Right cardiac atrium (tissue), 5 donors: ENCODE measurements around the gene UBE4A. TPM values are rescaled to one million over a fixed set of nuclear protein-coding genes. Genes with fewer than 3 reads are reported as not detected.
A peak's percentile ranks its signal among the peaks of the same experiment; 100 is the strongest.

Source experiments
- ATAC-seq, 2 donors: fragments of 200-7000 bp; cut with Tn5 transposase; one replicate each; pipeline versions ENCODE4 v1.8.0 to v1.9.1; 2020; ENCODE audit warnings: moderate library complexity in 2 of 2, mild to moderate bottlenecking in 1 of 2
- DNase-seq, 3 donors: peaks; one replicate each; pipeline ENCODE4 v3.0.0-alpha.2; 2020
- H3K27ac ChIP-seq: one replicate; pipeline ENCODE4 v1.5.1; 2013; ENCODE audit warnings: mild to moderate bottlenecking, low read length, control low read depth, moderate library complexity
- H3K27me3 ChIP-seq: one replicate; pipeline ENCODE4 v1.6.1; 2013; ENCODE audit not compliant: control insufficient read depth, insufficient read depth
- H3K4me1 ChIP-seq: one replicate; pipeline ENCODE4 v1.6.1; 2013; ENCODE audit warnings: low read length; ENCODE audit not compliant: control insufficient read depth, insufficient read depth
- H3K4me3 ChIP-seq: one replicate; pipeline ENCODE4 v1.5.1; 2013; ENCODE audit warnings: low read length, control low read depth
- H3K9me3 ChIP-seq: one replicate; pipeline ENCODE4 v1.6.1; 2013; ENCODE audit warnings: low read length; ENCODE audit not compliant: control insufficient read depth
- WGBS: extraction: QIAGEN DNeasy Blood & Tissue Kit; methylation state at CpG from one replicate; pipeline ENCODE4 v1.1.7; 2013; 5-methylcytosine and 5-hydroxymethylcytosine counted together
- intact Hi-C, 4 donors: fragments of 100-400 bp; cut with DNase I; formaldehyde crosslinking; loops; one replicate each; pipeline versions ENCODE4 v1.11.0 to v1.14.0; 2022 to 2023
- long read RNA-seq, 4 donors: library from polyadenylated mRNA; unstranded; transcript quantifications; one replicate each; pipeline ENCODE4 v2.0.0, GENCODE V29; 2020 to 2021
- polyA plus RNA-seq: library from polyadenylated mRNA; stranded (reverse); fragments of 200-250 nt; gene quantifications from one replicate; pipeline ENCODE4 v1.2.3, GENCODE V29; 2013
- total RNA-seq, 4 donors: library from RNA; stranded (reverse); fragmentation: NEBNext Ultra II Directional; extraction: Animal tissue kit (Norgen Biotek cat#: 25700); gene quantifications; one replicate each; pipeline ENCODE4 v1.2.1, GENCODE V29; 2021
- donor health status: healthy with polysubstance abuse.
- donor health status: DM: no; HTN: yes; CAD: no.
- donor health status: DM: no; HTN: no; CAD: no.
- donor health status: DM: no; HTN: yes; CAD: no; lungs with severe emphysema.
- donor health status: DM: yes; HTN: yes; CAD: no.

UBE4A gene
- total RNA-seq (10 to 100 TPM; 40.7 to 45.8 (median 43.6) TPM), polyA plus RNA-seq (15.9 TPM)
- long read RNA-seq, donor 1, full-length matches to known transcripts = 19 of 41 reads
- long read RNA-seq, donor 1, partial matches to known transcripts = 9 of 41 reads
- long read RNA-seq, donor 1, other reads (novel, unspliced or antisense) = 13 of 41 reads
- long read RNA-seq, donor 2, full-length matches to known transcripts = 7 of 14 reads
- long read RNA-seq, donor 2, partial matches to known transcripts = 4 of 14 reads
- long read RNA-seq, donor 2, other reads (novel, unspliced or antisense) = 3 of 14 reads
- long read RNA-seq, donor 3, full-length matches to known transcripts = 38 of 109 reads
- long read RNA-seq, donor 3, partial matches to known transcripts = 59 of 109 reads
- long read RNA-seq, donor 3, other reads (novel, unspliced or antisense) = 12 of 109 reads
- long read RNA-seq, donor 4, full-length matches to known transcripts = 17 of 26 reads
- long read RNA-seq, donor 4, partial matches to known transcripts = 2 of 26 reads
- long read RNA-seq, donor 4, other reads (novel, unspliced or antisense) = 7 of 26 reads

DNA sequence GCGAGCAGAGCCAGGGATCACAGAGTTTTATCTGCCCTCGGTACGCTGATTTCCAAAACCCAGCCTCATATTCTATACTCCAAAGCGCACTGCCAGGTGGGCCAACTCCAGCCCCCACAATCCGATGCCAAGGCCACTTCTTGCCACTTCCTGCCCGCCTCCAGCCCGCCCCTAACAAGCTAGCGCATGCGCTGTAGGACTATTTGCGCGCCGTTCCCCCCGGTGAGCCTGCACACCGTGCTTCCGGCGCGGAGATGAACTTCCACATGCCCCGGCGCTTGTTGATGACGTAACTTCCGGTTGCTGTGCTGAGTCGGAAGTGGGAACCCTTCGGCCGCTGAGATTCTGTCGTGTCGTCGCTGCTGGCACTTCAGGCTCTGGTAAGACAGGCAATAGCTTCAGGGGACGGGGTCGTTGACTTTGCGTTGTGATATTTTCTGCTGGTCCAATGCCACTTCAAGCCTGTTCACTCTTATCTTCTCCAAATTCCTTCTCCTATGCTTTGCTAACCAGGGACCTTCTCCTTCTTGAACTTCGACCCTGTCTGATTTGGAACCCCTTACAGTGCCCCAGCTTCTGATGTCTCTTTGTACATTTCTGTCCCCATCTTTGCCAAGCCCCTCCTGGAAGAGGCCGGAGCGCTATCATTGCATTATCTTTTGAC, at the start of gene UBE4A:
Gene UBE4A (plus strand): TSS at position 306 of the 664 bp plus-strand sequence. CDS start 5,481 bp downstream, outside the sequence.
- Histone ChIP-seq H3K27ac (peak within 1 kb of the TSS; percentile 51), H3K4me1 (peaks cover 4% of the 10 kb centered on the region), H3K27me3 (no peaks in the 10 kb centered on the region), H3K4me3 (peak within 1 kb of the TSS; percentile 93), H3K9me3 (no peaks in the 10 kb centered on the region)
- ATAC-seq (peak; percentile 95 to 96), DNase-seq (peak; percentile 97 to 99 (median 98))
- 3% methylated on average over 33 of the region's 33 CpGs for WGBS
- intact Hi-C loops = loop anchor here in 3 of 4 donors (5.0 to 10.0 kb wide), 2 partner anchors 162 to 215 kb away; no protein-coding TSS in a partner anchor

DNA sequence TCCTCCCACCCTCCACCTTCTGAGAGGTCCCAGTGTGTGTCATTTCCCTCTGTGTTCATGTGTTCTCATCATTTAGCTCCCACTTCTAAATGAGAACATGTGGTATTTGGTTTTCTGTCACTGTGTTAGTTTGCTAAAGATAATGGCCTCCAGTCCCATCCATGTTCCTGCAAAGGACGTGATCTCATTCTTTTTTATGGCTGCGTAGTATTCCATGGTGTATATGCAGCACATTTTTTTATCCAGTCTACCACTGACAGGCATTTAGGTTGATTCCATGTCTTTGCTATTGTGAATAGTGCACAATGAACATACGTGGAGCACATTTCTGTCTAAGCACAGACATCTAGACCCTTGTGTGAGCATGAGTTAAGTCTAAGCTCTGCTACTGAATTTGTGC, 49.1 kb upstream of the UBE4A start:
- Histone ChIP-seq H3K4me3 (no peak overlapping the region), H3K27ac (no peak overlapping the region), H3K4me1 (no peaks in the 10 kb centered on the region), H3K9me3 (no peaks in the 10 kb centered on the region), H3K27me3 (peaks cover 7% of the 10 kb centered on the region)
- ATAC-seq (no peak), DNase-seq (no peak)
- WGBS = 89% methylated on average over 3 of the region's 3 CpGs
- intact Hi-C loops = no loop called here

DNA sequence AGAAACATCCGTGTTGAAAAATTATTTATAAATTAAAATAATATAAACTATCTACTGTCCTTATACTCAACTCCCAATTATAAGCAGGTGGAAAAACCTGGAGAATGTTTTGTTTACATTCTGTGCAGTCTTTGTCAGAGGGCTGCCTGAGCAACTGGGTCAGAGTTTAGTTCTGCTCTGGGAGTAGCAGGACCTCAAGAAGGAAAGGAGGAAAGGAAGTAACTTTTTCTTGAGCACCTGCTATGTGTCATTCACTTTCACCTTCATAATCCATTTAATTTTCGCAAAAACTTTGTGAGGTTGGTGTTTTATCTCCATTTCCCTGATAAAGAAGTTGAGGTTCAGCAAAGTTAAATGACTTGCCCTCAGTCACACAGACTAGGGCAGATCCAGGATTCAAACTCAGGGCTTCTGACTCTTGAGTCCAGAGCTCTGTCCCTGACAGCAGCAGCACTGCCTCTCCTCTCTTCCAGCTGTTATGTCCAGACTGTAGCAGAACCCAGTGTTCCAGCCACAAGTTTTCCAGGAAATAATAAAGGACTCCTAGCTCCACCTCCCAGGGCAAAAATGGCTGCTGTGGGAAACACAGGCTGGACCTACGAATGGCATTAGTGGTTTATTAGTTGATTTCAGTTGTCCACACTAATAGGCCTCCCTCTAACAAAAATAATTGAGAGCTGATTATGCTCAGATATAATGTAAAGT, 48.5 kb upstream of the UBE4A start:
- intact Hi-C loops = no loop called here
- Histone ChIP-seq H3K9me3 (no peaks in the 10 kb centered on the region), H3K4me3 (no peak overlapping the region), H3K4me1 (no peaks in the 10 kb centered on the region), H3K27me3 (peaks cover 7% of the 10 kb centered on the region), H3K27ac (no peak overlapping the region)
- WGBS = 72% methylated on average over 3 of the region's 3 CpGs
- ATAC-seq (no peak), DNase-seq (no peak)

- intact Hi-C loops = no loop called here
- 71% methylated on average over 4 of the region's 4 CpGs for WGBS
Observed at GRCh38 chr11:118311518-118311917, 47.9 kb upstream of the UBE4A start.

DNA sequence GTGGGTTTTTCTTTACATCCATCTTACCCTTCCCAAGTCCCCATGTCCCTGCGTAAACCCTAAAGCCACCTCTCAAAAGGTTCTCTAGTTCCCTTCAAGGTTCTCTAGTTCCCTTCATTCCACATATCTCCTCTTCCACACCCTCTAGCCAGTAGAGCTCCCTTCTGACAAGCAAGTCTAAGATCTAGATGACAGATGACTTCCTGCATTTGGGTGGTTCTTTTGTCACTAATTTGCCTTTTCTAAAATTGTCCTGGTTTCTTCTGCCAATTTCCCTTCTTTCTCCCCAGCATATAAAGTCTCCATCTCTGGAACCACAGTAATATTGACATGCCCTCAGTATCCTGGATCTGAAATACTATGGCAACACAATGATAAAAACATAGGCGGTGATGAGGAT, 47.1 kb upstream of the UBE4A start:
- Histone ChIP-seq H3K27ac (no peak overlapping the region), H3K4me3 (no peak overlapping the region), H3K9me3 (no peaks in the 10 kb centered on the region), H3K27me3 (peaks cover 7% of the 10 kb centered on the region), H3K4me1 (no peaks in the 10 kb centered on the region)
- 87% methylated on average over 2 of the region's 2 CpGs for WGBS
- no peak for ATAC-seq
- intact Hi-C loops = no loop called here
- DNase-seq = no peak

More at GRCh38 chr11:118311518-118311917, 47.9 kb upstream of the UBE4A start:
- Histone ChIP-seq H3K27me3 (peaks cover 7% of the 10 kb centered on the region), H3K4me1 (no peaks in the 10 kb centered on the region), H3K27ac (no peak overlapping the region), H3K9me3 (no peaks in the 10 kb centered on the region), H3K4me3 (no peak overlapping the region)
- ATAC-seq (no peak), DNase-seq (no peak)

DNA sequence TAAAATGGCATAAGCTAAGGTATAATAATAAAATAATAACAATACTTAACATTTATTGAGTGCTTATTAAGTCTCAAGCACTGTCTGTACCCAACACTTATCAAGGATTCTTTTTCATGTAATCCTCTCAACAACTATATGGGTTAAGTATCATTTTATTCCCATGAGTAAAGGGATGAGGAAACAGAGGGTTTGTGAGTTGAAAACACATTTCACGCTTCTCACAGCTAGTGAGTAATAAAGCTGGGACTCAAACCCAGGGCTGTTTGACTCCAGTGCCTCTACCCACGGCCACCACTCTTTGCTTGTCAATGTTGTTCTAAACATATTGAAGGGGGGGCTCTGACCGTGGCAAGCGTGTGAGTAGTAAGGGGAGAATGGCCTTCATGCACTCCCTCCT, 46.2 kb upstream of the UBE4A start:
- ATAC-seq (no peak), DNase-seq (no peak)
- Histone ChIP-seq H3K27me3 (peaks cover 7% of the 10 kb centered on the region), H3K4me1 (no peaks in the 10 kb centered on the region), H3K9me3 (no peaks in the 10 kb centered on the region), H3K4me3 (no peak overlapping the region), H3K27ac (no peak overlapping the region)
- intact Hi-C loops = no loop called here
- 54% methylated on average over 4 of the region's 4 CpGs for WGBS

GRCh38 chr11:118314988-118315411, 44.4 kb upstream of the UBE4A start:
- Histone ChIP-seq H3K4me3 (no peak overlapping the region), H3K27me3 (peaks cover 7% of the 10 kb centered on the region), H3K27ac (no peak overlapping the region), H3K4me1 (no peaks in the 10 kb centered on the region), H3K9me3 (no peaks in the 10 kb centered on the region)
- ATAC-seq (no peak), DNase-seq (no peak)
- intact Hi-C loops = no loop called here
- WGBS = 55% methylated on average over 7 of the region's 7 CpGs

DNA sequence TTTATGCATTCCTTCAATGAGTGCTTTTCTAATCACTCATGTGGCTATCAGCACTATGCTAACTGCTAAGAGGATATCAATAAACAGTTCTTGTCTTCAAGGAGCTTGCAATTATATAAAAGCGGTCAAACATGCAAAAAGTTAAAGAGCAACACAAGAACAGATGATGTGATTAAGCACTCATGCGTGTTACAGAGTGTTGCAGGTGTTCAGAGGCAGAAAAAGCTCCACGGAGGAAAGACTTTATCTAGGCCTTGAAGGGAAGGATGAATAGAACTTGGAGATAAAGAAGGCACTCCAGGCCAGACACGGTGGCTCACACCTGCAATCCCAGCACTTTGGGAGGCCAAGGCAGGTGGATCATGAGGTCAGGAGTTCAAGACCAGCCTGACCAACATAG, 41.3 kb upstream of the UBE4A start:
- H3K9me3 ChIP-seq = no peaks in the 10 kb centered on the region
- 81% methylated on average over 4 of the region's 4 CpGs for WGBS
- no peak overlapping the region for H3K27ac ChIP-seq
- intact Hi-C loops = no loop called here
- ATAC-seq (no peak), DNase-seq (no peak)
- H3K4me1 ChIP-seq = no peaks in the 10 kb centered on the region
- H3K4me3 ChIP-seq = no peak overlapping the region
- H3K27me3 ChIP-seq = no peaks in the 10 kb centered on the region

GRCh38 chr11:118318581-118319336, 40.6 kb upstream of the UBE4A start:
- intact Hi-C loops = no loop called here
- no peak overlapping the region for H3K27ac ChIP-seq
- 88% methylated on average over 11 of the region's 11 CpGs for WGBS
- no peak for DNase-seq
- no peaks in the 10 kb centered on the region for H3K27me3 ChIP-seq
- no peaks in the 10 kb centered on the region for H3K9me3 ChIP-seq
- no peaks in the 10 kb centered on the region for H3K4me1 ChIP-seq
- no peak overlapping the region for H3K4me3 ChIP-seq
- no peak for ATAC-seq

- Histone ChIP-seq H3K27me3 (no peaks in the 10 kb centered on the region), H3K4me1 (no peaks in the 10 kb centered on the region), H3K4me3 (no peak overlapping the region), H3K9me3 (no peaks in the 10 kb centered on the region), H3K27ac (no peak overlapping the region)
- peak in 1 of 2 donors; percentile 20 for ATAC-seq
- no peak for DNase-seq
- intact Hi-C loops = no loop called here
- WGBS = 58% methylated on average over 1 of the region's 1 CpG
Observed at GRCh38 chr11:118319337-118319707, 40.1 kb upstream of the UBE4A start.
